NCI-H2196 (cell line): ENCODE measurements around the gene SPAG5.

Experiments
- DNase-seq: peaks from one replicate; lab custom pipeline; 2025; ENCODE audit not compliant: unreplicated experiment; lab: John Stamatoyannopoulos, UW

Gene SPAG5

GRCh38 chr17:28547623-28548416, 51.0 kb downstream of the SPAG5 start:
- DNase-seq = peak; percentile 53

GRCh38 chr17:28547096-28547622, 51.7 kb downstream of the SPAG5 start:
- no peak for DNase-seq

- no peak for DNase-seq
Observed at GRCh38 chr17:28545787-28546415, 52.9 kb downstream of the SPAG5 start.

- no peak for DNase-seq
Observed at GRCh38 chr17:28545141-28545503, 53.7 kb downstream of the SPAG5 start.

- no peak for DNase-seq
Observed at GRCh38 chr17:28544402-28545140, 54.3 kb downstream of the SPAG5 start.

GRCh38 chr17:28541439-28541838, 57.4 kb downstream of the SPAG5 start:
- no peak for DNase-seq

GRCh38 chr17:28540231-28540630, 58.6 kb downstream of the SPAG5 start:
- peak; percentile 1 for DNase-seq

GRCh38 chr17:28538296-28538895, 60.4 kb downstream of the SPAG5 start:
- DNase-seq = no peak

- DNase-seq = no peak
Observed at GRCh38 chr17:28537219-28537610, 61.6 kb downstream of the SPAG5 start.

GRCh38 chr17:28536532-28537218, 62.1 kb downstream of the SPAG5 start:
- no peak for DNase-seq

- DNase-seq = no peak
Observed at GRCh38 chr17:28534740-28535375, 64.0 kb downstream of the SPAG5 start.

GRCh38 chr17:28533091-28533807, 65.6 kb downstream of the SPAG5 start:
- DNase-seq = no peak

GRCh38 chr17:28532050-28532960, 66.5 kb downstream of the SPAG5 start:
- no peak for DNase-seq

- DNase-seq = no peak
Observed at GRCh38 chr17:28530926-28531325, 67.9 kb downstream of the SPAG5 start.

GRCh38 chr17:28530250-28530649, 68.6 kb downstream of the SPAG5 start:
- no peak for DNase-seq

GRCh38 chr17:28529013-28529400, 69.8 kb downstream of the SPAG5 start:
- no peak for DNase-seq

GRCh38 chr17:28528327-28529012, 70.4 kb downstream of the SPAG5 start:
- no peak for DNase-seq

- no peak for DNase-seq
Observed at GRCh38 chr17:28527859-28528258, 71.0 kb downstream of the SPAG5 start.
